ENCODE measurements around the gene ALG9.

The ALG9 gene

DNA sequence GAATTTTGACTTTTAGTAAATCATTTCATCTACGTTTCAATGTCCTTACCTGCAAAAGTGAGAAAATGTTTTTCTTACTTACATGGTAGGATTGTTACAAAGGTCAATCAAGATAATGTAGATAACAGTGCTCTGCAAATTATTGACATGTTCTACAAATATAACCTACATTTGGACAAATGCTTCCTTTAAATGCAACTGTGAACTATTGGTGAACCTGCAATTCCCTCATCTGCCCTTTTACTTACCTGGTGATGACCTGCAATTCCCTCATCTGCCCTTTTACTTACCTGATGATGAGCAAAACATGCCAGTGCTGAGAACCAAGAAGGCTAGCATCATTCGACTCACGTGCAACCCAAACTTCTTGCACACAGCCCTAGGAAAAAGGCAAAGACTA lies 11.1 kb downstream of the ALG9 start:
- no peak for DNase-seq (ENCODE audit: low read depth)
- TF ChIP-seq, protein P1, sequence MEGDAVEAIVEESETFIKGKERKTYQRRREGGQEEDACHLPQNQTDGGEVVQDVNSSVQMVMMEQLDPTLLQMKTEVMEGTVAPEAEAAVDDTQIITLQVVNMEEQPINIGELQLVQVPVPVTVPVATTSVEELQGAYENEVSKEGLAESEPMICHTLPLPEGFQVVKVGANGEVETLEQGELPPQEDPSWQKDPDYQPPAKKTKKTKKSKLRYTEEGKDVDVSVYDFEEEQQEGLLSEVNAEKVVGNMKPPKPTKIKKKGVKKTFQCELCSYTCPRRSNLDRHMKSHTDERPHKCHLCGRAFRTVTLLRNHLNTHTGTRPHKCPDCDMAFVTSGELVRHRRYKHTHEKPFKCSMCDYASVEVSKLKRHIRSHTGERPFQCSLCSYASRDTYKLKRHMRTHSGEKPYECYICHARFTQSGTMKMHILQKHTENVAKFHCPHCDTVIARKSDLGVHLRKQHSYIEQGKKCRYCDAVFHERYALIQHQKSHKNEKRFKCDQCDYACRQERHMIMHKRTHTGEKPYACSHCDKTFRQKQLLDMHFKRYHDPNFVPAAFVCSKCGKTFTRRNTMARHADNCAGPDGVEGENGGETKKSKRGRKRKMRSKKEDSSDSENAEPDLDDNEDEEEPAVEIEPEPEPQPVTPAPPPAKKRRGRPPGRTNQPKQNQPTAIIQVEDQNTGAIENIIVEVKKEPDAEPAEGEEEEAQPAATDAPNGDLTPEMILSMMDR (IDR thresholded peaks at IDR 0.05; ENCODE audit: control insufficient read depth, extremely low read depth, insufficient read depth) = no peak
- no peak overlapping the region for H3K4me3 ChIP-seq (ENCODE audit: low read depth, low read length)

DNA sequence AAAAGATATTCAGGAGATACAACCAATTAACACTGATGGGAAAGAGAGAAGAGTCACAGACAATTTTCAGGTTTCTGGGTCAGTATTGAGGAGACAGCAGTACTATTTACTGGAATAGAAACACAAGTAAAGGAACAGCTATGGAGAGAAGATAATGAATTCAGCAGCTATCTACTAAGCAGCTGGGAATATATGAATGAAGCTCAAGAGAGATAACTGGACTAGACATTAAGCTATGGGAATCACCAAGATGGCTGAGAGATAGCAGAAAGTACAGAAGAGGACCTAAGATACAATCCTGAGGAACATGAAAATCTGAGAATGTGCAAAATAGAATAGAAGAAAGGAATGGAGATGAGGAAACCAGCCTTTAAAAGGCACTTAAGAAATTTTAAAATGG lies 15.9 kb downstream of the ALG9 start:
- no peak overlapping the region for H3K4me3 ChIP-seq (ENCODE audit: low read depth, low read length)
- no peak for DNase-seq (ENCODE audit: low read depth)
- TF ChIP-seq, protein P1 (IDR thresholded peaks at IDR 0.05; ENCODE audit: control insufficient read depth, extremely low read depth, insufficient read depth) = no peak

DNA sequence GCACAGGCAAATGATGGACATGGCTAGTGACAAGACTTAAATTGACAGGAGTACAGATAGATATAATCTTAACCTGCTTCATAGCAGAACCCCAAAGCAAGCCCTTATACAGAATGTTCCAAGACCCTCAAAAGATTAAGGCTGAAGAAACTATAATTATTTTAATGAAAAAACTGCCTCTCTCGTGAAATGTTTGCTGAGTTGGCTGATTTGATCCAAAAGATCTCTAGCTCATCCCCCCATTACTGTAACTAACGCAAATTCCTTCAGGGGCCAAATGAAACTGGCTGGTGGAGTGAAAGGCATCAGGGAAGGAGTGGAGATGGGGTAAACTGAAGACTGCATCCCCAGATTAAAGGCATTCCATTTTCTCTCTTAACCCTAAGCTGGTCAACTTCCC lies 19.3 kb downstream of the ALG9 start:
- no peak overlapping the region for H3K4me3 ChIP-seq (ENCODE audit: low read depth, low read length)
- TF ChIP-seq, protein P1 (IDR thresholded peaks at IDR 0.05; ENCODE audit: control insufficient read depth, extremely low read depth, insufficient read depth) = no peak
- no peak for DNase-seq (ENCODE audit: low read depth)

DNA sequence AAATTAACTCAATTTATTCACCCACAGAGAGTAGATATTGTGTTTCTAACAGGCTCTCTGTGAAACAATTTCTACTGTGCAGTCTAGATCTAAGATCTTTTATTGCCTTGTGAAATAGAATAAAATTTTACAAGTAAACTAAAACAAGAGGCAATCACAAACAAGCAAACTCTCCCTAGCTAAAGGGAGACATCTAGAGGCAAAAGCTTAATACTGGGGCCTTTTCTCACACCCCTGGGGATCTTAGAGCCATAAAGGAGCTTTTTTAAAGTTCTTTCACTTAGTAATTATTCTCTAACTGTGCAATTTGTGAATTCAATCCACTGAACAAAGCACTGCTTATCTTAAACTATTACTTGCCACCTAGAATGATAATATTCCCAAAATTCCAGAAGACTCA lies 19.7 kb downstream of the ALG9 start:
- TF ChIP-seq, protein P1 (IDR thresholded peaks at IDR 0.05; ENCODE audit: control insufficient read depth, extremely low read depth, insufficient read depth) = peak; percentile 66
- no peak overlapping the region for H3K4me3 ChIP-seq (ENCODE audit: low read depth, low read length)
- DNase-seq (ENCODE audit: low read depth) = no peak

DNA sequence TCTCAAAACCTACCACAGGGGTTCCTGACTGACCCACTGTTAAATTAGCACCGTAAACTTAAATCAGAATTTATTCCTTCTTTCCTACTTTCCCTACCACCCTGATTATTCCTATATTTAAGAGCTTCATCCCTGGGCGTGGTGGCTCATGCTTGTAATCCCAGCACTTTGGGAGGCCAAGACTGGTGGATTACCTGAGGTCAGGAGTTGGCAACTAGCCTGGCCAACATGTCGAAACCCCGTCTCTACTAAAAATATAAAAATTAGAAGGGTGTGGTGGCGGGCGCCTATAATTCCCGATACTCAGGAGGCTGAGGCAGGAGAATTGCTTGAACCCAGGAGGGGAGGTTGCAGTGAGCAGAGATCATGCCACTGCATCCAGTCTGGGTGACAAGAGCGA lies 20.3 kb downstream of the ALG9 start:
- H3K4me3 ChIP-seq (ENCODE audit: low read depth, low read length) = no peak overlapping the region
- no peak for DNase-seq (ENCODE audit: low read depth)
- TF ChIP-seq, protein P1 (IDR thresholded peaks at IDR 0.05; ENCODE audit: control insufficient read depth, extremely low read depth, insufficient read depth) = no peak

DNA sequence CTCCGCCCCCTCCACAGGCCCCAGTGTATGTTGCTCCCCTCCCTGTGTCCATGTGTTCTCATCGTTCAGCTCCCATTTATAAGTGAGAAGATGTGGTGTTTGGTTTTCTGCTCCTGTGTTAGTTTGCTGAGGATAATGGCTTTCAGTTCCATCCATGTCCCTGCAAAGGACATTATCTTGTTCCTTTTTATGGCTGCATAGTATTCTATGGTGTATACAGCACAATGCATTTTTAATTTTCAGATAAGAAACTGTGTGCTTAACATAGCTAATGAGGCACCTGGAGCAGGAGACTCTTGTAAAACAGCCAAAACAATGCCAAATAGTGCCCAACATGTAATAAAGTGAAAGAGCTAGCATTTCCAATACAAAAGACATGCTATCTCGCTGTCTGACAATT lies 21.8 kb downstream of the ALG9 start:
- TF ChIP-seq, protein P1 (IDR thresholded peaks at IDR 0.05; ENCODE audit: control insufficient read depth, extremely low read depth, insufficient read depth) = no peak
- H3K4me3 ChIP-seq (ENCODE audit: low read depth, low read length) = no peak overlapping the region
- no peak for DNase-seq (ENCODE audit: low read depth)

DNA sequence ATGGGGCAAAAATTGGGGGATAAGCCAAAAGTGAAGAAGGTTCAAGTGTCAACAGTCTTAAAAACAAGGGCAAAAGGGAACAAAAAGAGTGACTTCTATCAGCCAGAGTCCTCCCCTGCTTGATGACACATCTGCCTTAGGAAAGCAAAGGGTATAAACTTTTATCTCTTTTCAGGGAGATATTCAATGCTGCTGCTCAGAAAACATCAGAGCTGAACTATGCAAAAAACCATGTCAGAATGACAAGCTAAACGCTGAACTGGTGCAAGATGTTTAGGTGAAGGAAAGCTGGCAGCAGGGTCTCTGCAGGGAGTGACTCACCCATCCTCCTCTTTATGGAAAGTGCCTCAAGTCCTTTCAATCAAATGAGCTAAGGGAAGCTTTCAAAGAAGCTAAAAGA lies 24.7 kb downstream of the ALG9 start:
- DNase-seq (ENCODE audit: low read depth) = no peak
- TF ChIP-seq, protein P1 (IDR thresholded peaks at IDR 0.05; ENCODE audit: control insufficient read depth, extremely low read depth, insufficient read depth) = no peak
- H3K4me3 ChIP-seq (ENCODE audit: low read depth, low read length) = no peak overlapping the region
